GM12891 (cell line): ENCODE data around the gene FRG2C. TPM values are rescaled to one million over a fixed set of nuclear protein-coding genes. Genes with fewer than 3 reads are reported as not detected.
A peak's percentile ranks its signal among the peaks of the same experiment; 100 is the strongest.
"Not testable (repeated sequence)": the region's sequence is repeated elsewhere in the genome, so short reads cannot be mapped to it uniquely, and the experiment has no call there.

ENCODE experiments used
- DNase-seq: peaks from one replicate; pipeline ENCODE4 v3.0.0; 2011; ENCODE audit warnings: low spot score; ENCODE audit not compliant: insufficient read length
- FAIRE-seq: peaks from 2 replicates; lab custom pipeline; 2011; peaks lifted over from hg19 to GRCh38; lab: Jason Lieb, UNC
- PAX5 ChIP-seq: IDR thresholded peaks from 2 replicates; pipeline ENCODE4 v1.6.1; 2011; ENCODE audit warnings: low read length, moderate library complexity, mild to moderate bottlenecking; ENCODE audit not compliant: insufficient read depth, severe bottlenecking
- POLR2A ChIP-seq: IDR thresholded peaks from 2 replicates; pipeline ENCODE4 v1.6.1; 2011; ENCODE audit warnings: low read depth, low read length, control low read depth
- POLR2AphosphoS5 ChIP-seq: IDR thresholded peaks from 2 replicates; pipeline ENCODE4 v1.6.1; 2011; ENCODE audit warnings: low read depth, low read length, control low read depth
- POU2F2 ChIP-seq: IDR thresholded peaks from 2 replicates; pipeline ENCODE4 v1.6.1; 2011; ENCODE audit warnings: low read depth, mild to moderate bottlenecking, control low read depth, low read length, moderate library complexity
- SPI1 ChIP-seq: IDR thresholded peaks from 2 replicates; pipeline ENCODE4 v1.6.1; 2011; ENCODE audit warnings: low read depth, low read length, control low read depth
- TAF1 ChIP-seq: IDR thresholded peaks from 2 replicates; pipeline ENCODE4 v1.6.1; 2011; ENCODE audit warnings: low read depth, low read length, control low read depth
- polyA plus RNA-seq: library from polyadenylated mRNA; unstranded; fragments of >200 nt; gene quantifications from one replicate; pipeline ENCODE4 v1.2.1, GENCODE V29; 2012; ENCODE audit warnings: low read depth, missing spikeins, inconsistent platforms; ENCODE audit not compliant: missing spikeins

FRG2C gene
- polyA plus RNA-seq: not detected

- FAIRE-seq, DNase-seq: not testable (repeated sequence)
Measured at GRCh38 chr3:75664028-75664427, at the start of gene FRG2C. TSS of gene FRG2C (plus strand) at chr3:75664328. CDS start at chr3:75664380, 52 bp downstream.

GRCh38 chr3:75618666-75619305 is 45.3 kb upstream of the FRG2C start:
- FAIRE-seq, DNase-seq: not testable (repeated sequence)

GRCh38 chr3:75619481-75620031 is 44.6 kb upstream of the FRG2C start:
- FAIRE-seq, DNase-seq: not testable (repeated sequence)

GRCh38 chr3:75621772-75622171 is 42.4 kb upstream of the FRG2C start:
- not testable (repeated sequence) for DNase-seq, FAIRE-seq

- FAIRE-seq, DNase-seq: not testable (repeated sequence)
Measured at GRCh38 chr3:75623656-75624055, 40.5 kb upstream of the FRG2C start.

GRCh38 chr3:75630887-75631535 is 33.1 kb upstream of the FRG2C start:
- not testable (repeated sequence) for DNase-seq, FAIRE-seq

- TF ChIP-seq TAF1 (no peak), SPI1 (no peak), POLR2A (no peak), POLR2AphosphoS5 (no peak), PAX5 (no peak), POU2F2 (no peak)
- no peak for FAIRE-seq
- DNase-seq: no peak
Measured at GRCh38 chr3:75631541-75631940, 32.6 kb upstream of the FRG2C start.

GRCh38 chr3:75638947-75639346 is 25.2 kb upstream of the FRG2C start:
- not testable (repeated sequence) for DNase-seq, FAIRE-seq

- not testable (repeated sequence) for FAIRE-seq, DNase-seq
Measured at GRCh38 chr3:75641107-75641517, 23.0 kb upstream of the FRG2C start.

- FAIRE-seq, DNase-seq: not testable (repeated sequence)
Measured at GRCh38 chr3:75643031-75643800, 20.9 kb upstream of the FRG2C start.

- not testable (repeated sequence) for DNase-seq, FAIRE-seq
Measured at GRCh38 chr3:75645548-75645947, 18.6 kb upstream of the FRG2C start.

GRCh38 chr3:75650191-75650590 is 13.9 kb upstream of the FRG2C start:
- DNase-seq (no peak), FAIRE-seq (peak; percentile 16)
- no peak for TF ChIP-seq SPI1

- not testable (repeated sequence) for DNase-seq, FAIRE-seq
Measured at GRCh38 chr3:75655101-75655904, 8.8 kb upstream of the FRG2C start.

- DNase-seq, FAIRE-seq: not testable (repeated sequence)
Measured at GRCh38 chr3:75655956-75656355, 8.2 kb upstream of the FRG2C start.

GRCh38 chr3:75658411-75659107 is 5.6 kb upstream of the FRG2C start:
- not testable (repeated sequence) for FAIRE-seq, DNase-seq

GRCh38 chr3:75659108-75659433 is 5.1 kb upstream of the FRG2C start:
- FAIRE-seq, DNase-seq: not testable (repeated sequence)

GRCh38 chr3:75665626-75666025 is 1.5 kb downstream of the FRG2C start:
- not testable (repeated sequence) for DNase-seq, FAIRE-seq
